HUES48 (cell line): ENCODE data around the gene TMUB2.
A peak's percentile ranks its signal among the peaks of the same experiment; 100 is the strongest.

Source experiments
- H3K27ac ChIP-seq: one replicate; pipeline ENCODE4 v1.7.0; 2013; ENCODE audit warnings: low read depth, low read length, inconsistent platforms
- H3K27me3 ChIP-seq: 2 replicates; pipeline ENCODE4 v1.6.1; 2013; ENCODE audit warnings: mild to moderate bottlenecking, low read length; ENCODE audit not compliant: control insufficient read depth, insufficient read depth
- H3K36me3 ChIP-seq: 2 replicates; pipeline ENCODE4 v1.6.1; 2013; ENCODE audit warnings: low read length; ENCODE audit not compliant: control insufficient read depth, insufficient read depth
- H3K4me1 ChIP-seq: 2 replicates; pipeline ENCODE4 v1.6.1; 2013; ENCODE audit warnings: mild to moderate bottlenecking, low read length; ENCODE audit not compliant: control insufficient read depth, insufficient read depth
- H3K4me3 ChIP-seq: 2 replicates; pipeline ENCODE4 v1.5.1; 2013; ENCODE audit warnings: mild to moderate bottlenecking, low read depth, low read length
- H3K9ac ChIP-seq: 2 replicates; pipeline ENCODE4 v1.6.1; 2013; ENCODE audit warnings: mild to moderate bottlenecking, low read depth, low read length, moderate library complexity
- H3K9me3 ChIP-seq: 2 replicates; pipeline ENCODE4 v1.6.1; 2013; ENCODE audit warnings: low read length; ENCODE audit not compliant: control insufficient read depth, insufficient read depth

TMUB2 gene

DNA sequence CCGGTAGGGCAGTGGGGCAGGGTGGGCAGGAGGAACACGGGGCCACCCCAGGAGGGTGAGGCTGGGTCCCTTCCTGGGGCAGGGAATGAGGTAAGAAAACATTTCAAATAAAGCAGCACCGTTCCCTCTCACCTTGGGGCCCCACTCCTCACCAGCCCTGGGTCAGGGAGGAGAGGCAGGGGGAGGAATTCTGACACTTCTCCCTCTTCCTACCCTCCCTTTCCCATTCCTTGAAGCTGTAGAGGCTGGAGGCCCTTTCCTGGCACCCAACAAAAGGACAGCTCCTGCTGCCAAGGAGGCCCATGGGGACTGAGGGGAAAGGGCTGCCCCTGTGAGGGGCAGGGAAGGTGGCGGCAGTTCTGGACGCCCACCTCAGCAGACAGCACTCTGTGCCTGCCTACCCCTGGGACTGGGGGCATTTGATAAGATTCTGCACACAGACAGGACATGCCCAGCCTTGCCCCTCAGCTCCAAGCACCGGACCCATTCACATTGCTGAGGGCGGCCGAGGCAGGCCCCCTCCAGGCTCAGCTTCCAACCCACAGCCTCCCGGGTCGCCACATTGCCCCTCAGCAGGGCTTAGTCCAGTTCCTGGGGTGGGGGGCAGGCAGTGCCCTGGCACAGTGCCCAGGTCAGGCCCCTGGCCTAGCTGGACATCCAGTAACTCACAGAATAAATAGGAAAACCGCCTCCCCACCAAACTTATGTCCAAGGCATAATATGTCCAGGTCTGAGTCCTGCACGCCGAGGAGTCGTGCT is 6.7 kb downstream of the TMUB2 start:
- no peak overlapping the region for H3K27ac ChIP-seq
- H3K9ac ChIP-seq = no peak overlapping the region
- H3K4me3 ChIP-seq = no peak overlapping the region
- H3K36me3 ChIP-seq = peaks cover 66% of the 10 kb centered on the region
- H3K9me3 ChIP-seq = no peaks in the 10 kb centered on the region
- peaks cover 31% of the 10 kb centered on the region for H3K4me1 ChIP-seq
- H3K27me3 ChIP-seq = no peaks in the 10 kb centered on the region

DNA sequence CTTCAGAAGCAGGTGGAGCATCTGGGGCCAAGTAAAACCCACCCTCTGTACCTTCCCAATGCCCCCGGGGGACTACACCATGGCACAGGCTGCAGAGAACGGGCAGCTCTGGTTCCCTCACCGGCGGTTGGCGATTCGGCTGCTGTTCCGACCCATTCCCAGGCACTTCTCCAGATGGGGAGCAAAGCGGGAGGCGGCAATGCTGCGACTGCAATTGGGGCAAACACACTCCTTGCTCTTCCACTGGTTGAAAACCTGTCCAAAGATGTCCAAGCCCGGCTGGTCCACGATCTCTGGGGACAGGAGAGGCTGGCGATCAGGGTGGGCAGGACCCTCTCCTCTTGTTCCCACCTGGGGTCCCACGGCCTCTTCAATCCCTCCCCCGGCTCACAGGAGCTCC is 10.3 kb downstream of the TMUB2 start:
- Histone ChIP-seq H3K27ac (no peak overlapping the region), H3K36me3 (peaks cover 51% of the 10 kb centered on the region), H3K9me3 (no peaks in the 10 kb centered on the region), H3K27me3 (no peaks in the 10 kb centered on the region), H3K9ac (no peak overlapping the region), H3K4me3 (no peak overlapping the region), H3K4me1 (peaks cover 19% of the 10 kb centered on the region)

DNA sequence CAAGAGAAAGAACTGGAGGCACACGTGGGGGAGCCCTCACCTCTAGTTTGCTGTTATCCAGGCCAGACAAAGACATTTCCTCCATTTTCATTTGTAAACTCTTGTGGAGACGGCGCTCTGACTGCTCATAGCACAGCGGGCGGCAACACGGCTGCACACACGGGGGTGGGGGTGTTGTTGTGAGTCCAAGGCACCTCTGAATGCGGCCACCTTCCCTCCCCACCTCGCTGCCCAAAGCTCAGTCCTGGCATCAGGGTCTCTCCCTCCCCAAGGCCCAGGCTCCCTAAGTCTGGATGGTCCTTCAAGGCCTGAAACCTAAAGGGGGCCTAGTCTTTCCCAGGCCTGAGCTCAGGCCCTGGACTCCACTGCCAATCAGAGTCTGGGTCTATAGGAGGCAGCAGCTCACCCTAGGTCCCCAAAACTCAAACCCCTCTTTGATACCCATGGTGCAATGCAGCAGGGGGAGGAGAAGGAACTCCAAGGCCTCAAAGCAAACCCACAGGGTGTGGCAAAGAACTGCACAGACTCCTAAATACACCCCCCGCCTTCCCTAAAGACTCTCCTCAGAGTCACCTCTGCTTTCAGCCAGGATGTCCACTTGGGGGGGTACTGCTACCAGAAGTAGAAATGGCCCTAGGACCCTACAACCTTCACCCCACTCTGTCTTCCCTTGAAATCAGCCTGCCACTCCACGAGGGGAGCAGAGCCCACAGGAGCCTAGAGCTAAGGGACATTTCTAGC is 11.4 kb downstream of the TMUB2 start:
- Histone ChIP-seq H3K27ac (peak overlapping the region; percentile 93), H3K36me3 (peaks cover 44% of the 10 kb centered on the region), H3K4me1 (peaks cover 8% of the 10 kb centered on the region; the same call in 1 of the 2 replicates), H3K4me3 (peak overlapping the region; percentile 92), H3K27me3 (no peaks in the 10 kb centered on the region), H3K9ac (peak overlapping the region; percentile 70; the same call in 1 of the 2 replicates), H3K9me3 (no peaks in the 10 kb centered on the region)

DNA sequence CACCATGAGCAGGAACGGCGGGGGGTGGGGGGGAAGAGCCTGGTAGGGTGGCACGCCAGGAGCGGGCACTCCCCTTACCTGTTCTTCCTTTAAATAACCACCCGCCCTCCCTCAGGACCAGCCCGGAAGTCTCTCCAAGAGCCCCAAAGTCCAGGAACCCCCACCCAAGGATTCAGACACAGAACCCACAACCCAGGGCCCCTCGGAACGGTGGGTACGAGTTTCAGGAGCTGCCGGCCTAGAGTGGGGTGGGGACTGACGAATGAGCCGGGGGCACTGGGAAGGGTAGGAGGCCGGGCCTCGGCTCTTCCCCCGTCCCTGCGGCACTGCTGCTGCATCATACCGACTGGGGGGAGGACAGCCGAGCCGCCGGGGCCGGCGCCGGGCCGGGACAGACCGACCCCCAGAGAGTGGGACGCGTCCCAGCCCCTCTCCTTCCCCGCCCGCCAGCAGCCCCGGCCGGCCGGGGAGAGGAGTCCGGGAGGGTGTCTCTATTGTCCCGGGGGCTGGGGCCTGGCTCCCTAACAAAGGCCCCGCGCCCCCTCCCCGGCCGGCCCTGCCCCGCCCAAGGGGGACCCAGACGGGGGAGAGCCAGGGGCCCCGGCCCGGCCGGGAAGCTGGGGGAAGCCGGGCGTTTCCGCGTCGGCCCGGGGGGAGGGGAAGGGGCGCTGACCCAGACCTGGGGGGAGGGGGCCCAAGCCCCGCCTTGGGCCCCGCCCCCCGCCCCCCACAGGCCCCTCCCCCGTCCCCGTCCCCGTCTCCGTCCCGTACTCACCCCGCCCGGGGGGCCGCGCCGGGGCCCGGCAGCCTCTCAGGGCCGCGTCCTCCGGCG is 12.2 kb downstream of the TMUB2 start:
- Histone ChIP-seq H3K4me3 (peak overlapping the region; percentile 92), H3K27ac (peak overlapping the region; percentile 93), H3K9me3 (no peaks in the 10 kb centered on the region), H3K4me1 (peaks cover 9% of the 10 kb centered on the region), H3K27me3 (no peaks in the 10 kb centered on the region), H3K36me3 (peaks cover 36% of the 10 kb centered on the region), H3K9ac (peak overlapping the region; percentile 70)

DNA sequence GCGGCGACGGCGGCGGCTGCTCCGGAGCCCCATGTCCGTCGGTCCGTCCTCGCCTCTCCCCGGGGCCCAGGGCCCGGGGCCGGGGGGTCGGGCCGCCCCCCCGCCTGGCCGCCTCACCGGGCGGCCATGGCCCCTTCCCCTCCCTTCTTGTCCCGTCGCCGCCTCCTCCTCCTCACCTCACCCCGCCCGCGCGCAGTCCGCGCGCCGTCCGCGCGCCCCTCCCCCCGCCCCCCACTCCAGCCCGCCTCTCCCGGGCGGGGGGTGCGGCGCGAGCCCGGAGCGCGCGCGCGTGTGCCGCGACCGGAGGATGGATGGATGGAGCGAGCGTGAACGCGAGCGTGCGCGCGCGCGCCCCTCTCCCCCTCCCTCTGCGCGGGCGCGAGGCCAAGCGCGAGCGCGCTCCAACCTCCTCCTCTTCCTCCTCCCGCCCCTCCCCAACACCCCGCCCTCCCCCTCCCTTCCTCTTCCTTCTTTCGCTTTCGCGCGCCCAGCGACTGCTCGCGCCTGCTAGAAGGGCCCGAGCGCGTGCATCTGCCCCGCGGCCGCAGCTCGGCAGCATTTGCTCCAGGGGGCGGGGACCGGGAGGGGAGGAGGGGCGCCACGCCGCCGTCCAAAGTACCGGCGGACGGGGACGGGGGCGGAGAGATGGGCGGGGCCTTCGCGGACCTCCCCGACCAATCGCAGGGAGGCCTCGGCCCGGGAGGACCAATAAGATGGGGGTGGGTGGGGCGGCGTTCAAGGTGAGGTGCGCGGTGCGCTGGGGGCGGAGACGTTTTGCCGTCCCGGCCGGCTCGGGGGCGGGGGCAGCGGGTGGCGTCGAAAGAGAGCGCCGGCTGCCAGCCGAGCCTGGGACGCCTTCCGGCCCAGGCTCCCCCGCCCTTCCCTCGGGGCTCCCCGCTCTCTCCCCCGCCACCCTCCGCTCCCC is 13.0 kb downstream of the TMUB2 start, which contains the start of gene ATXN7L3:
Gene ATXN7L3 (minus strand): TSS at position 332 of the 925 bp plus-strand sequence. CDS start 1,814 bp downstream, outside the sequence.
- peaks cover 12% of the 10 kb centered on the region for H3K4me1 ChIP-seq

DNA sequence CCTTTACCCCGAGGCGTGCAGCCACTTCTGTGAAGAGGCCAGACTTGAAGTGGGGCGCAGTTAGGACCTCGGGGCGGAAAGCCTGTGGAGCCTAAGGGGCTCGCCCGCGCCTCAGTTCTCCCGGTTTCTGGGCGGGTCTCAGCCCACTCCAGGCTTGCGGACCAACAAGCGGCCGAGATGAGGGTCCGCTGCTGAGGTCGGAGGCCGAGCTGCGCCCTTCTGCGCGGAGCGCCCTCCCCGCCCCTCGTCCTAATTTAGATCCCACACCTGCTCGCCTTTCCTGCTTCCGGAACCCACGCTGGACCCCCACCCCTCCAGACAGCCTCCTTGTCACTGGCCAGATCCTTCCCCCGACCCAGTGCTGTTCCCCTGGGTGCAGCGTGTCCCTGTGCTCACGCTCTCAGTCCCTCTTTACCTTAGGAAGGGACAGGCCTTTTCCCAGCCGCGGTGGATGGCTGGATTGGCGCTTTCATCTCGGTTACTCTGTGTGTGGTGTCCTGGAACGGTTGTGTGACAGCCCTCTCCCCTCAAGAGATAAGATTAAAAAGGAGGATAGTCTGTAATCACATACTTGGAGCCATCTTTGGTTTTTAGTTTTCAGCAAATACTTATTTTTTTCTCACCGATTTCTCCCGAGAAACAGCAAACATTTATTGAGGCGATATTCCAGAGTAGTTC is 13.8 kb downstream of the TMUB2 start:
- peaks cover 12% of the 10 kb centered on the region for H3K4me1 ChIP-seq
- peak overlapping the region; percentile 90 for H3K4me3 ChIP-seq
- H3K27ac ChIP-seq = peak overlapping the region; percentile 98
- H3K27me3 ChIP-seq = no peaks in the 10 kb centered on the region
- peak overlapping the region; percentile 83 for H3K9ac ChIP-seq
- no peaks in the 10 kb centered on the region for H3K9me3 ChIP-seq
- peaks cover 19% of the 10 kb centered on the region for H3K36me3 ChIP-seq

More for the DNA sequence above, 13.0 kb downstream of the TMUB2 start, which contains the start of gene ATXN7L3:
- Histone ChIP-seq H3K4me3 (peak within 1 kb of the TSS; percentile 92), H3K27me3 (no peaks in the 10 kb centered on the region), H3K36me3 (peaks cover 27% of the 10 kb centered on the region), H3K9ac (peak within 1 kb of the TSS; percentile 83), H3K9me3 (no peaks in the 10 kb centered on the region), H3K27ac (peak within 1 kb of the TSS; percentile 98)

DNA sequence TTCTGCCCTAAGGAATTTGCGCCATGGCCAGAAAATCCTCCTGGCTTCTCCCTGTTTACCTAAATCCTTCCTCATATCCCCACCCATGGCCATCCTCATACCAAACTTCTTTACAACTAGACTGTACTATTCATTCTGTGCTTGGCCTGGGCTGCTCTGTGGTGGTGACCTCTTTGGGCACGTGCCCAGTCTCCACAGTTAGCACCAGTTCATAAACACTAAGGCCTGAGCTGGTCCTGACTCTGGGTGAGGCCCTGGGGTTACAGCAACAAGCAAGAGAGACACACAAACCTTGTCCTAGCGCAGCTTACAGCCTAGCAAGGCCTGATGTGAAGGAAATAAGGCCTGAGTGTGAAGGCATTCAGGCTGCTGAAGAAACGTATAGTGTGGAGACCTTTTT is 16.0 kb downstream of the TMUB2 start:
- no peak overlapping the region for H3K27ac ChIP-seq
- H3K4me1 ChIP-seq = peaks cover 12% of the 10 kb centered on the region
- peaks cover 13% of the 10 kb centered on the region for H3K36me3 ChIP-seq
- H3K4me3 ChIP-seq = no peak overlapping the region
- no peak overlapping the region for H3K9ac ChIP-seq
- no peaks in the 10 kb centered on the region for H3K9me3 ChIP-seq
- no peaks in the 10 kb centered on the region for H3K27me3 ChIP-seq

DNA sequence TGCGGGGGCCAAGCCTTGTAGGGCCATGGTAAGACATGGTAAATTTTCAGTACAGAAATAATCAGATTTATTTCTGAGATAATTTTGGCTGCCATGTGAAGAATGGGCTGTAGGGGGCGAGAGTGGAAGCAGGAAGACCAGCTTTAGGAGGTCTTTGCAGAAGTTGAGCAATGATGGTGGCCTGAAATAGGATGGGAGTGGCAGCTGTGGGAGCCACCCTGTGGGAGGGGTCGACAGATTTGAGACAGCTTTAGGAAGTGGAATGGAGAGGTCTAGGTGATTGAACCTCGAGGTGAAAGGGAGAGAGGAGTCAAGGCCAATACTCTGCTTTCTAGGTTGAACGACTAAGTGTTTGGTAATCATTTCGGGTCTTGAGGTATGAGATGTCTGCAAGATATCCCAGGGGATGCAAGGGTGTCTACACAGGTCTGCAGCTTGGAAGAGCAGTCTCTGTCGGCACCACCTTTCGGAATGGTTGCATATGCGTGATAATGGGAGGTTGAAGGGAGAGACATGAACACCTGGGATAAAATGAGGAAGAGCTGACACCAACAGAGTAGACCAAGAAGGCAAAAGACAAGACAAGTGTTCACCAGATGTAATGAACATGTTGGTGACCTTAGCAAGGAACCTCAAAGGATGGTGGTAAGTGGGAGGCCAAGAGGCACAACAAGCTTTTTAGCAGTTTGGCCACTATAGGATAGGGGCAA is 17.1 kb downstream of the TMUB2 start:
- Histone ChIP-seq H3K9me3 (no peaks in the 10 kb centered on the region), H3K4me3 (no peak overlapping the region), H3K27ac (no peak overlapping the region), H3K9ac (no peak overlapping the region), H3K4me1 (peaks cover 5% of the 10 kb centered on the region), H3K36me3 (peaks cover 22% of the 10 kb centered on the region), H3K27me3 (no peaks in the 10 kb centered on the region)

DNA sequence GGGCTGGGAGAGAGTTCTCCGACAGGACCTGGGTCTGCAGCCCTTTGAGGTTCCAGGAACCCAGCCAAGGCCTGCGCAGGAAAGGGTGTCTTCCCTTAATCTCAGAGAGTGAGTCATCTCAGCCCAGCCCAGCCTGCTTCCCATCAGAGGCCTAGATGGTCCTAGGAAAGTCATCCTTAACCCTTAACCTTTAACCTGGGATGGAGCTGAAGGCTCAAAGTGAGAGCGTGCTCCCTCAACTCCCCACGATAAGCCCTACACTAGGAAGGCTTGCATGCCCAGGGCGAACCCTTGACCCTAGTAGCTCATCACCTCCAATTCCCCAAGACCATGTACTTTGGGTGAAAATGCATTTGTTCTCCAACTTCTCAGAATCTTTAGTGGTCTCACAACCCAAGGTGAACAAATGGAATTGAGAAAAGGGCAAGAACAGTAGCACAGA is 17.7 kb downstream of the TMUB2 start:
- peaks cover 5% of the 10 kb centered on the region for H3K4me1 ChIP-seq
- no peak overlapping the region for H3K9ac ChIP-seq
- peaks cover 27% of the 10 kb centered on the region for H3K36me3 ChIP-seq
- no peak overlapping the region for H3K27ac ChIP-seq
- H3K27me3 ChIP-seq = no peaks in the 10 kb centered on the region
- H3K4me3 ChIP-seq = no peak overlapping the region
- no peaks in the 10 kb centered on the region for H3K9me3 ChIP-seq
